OCI-M1 (cell line): ENCODE measurements around the gene FAM83E.
"Not testable (repeated sequence)": the region's sequence is repeated elsewhere in the genome, so short reads cannot be mapped to it uniquely, and the experiment has no call there.

Experiments
- DNase-seq: peaks from one replicate; lab custom pipeline; 2025; lab: John Stamatoyannopoulos, UW

The FAM83E gene

GRCh38 chr19:48614436-48615230 is at the start of gene FAM83E:
TSS of gene FAM83E (minus strand) at chr19:48615076. CDS start at chr19:48613372, 1,704 bp downstream.
- DNase-seq: no peak

GRCh38 chr19:48664476-48664875 is 49.6 kb upstream of the FAM83E start:
- DNase-seq: no peak

DNA sequence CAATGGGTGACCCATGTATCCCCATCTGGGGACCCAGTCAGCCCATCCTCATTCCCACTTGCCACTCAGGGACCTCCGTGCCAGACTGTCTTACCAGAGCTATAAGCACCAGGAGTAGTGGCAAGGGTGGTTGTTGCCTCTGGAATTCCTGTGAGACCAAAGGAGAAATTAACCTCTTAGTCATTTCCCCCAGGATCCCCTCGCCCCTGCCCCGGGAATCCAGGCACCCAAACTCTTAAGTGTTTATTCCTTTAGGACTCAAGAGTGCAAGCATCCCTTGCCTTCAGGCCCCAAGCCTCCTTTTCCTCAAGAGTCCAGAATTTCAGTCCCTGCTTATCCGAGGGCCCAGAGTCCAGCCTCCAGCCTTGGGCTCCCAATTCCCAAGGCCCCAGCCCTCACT is 48.8 kb upstream of the FAM83E start:
- DNase-seq: no peak

DNA sequence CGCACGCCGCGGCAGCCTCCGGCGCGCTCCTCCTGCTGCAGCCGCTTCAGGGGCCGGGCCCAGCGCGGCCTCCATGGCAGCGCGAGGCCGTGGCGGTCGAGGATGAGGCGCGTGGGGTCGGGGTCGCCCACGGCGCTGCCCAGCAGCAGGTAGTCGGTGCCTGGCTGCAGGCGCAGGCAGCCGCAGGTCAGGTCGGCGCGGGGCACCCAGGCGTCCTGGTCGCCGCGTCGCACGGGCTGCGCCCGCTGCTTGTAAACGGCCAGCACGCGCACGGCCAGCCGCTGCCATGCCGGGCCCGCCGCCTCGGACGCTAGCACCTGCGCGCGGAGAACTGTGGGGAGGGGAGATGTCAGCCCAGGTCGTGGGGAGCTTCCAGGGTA is 46.8 kb upstream of the FAM83E start:
- DNase-seq: no peak

- DNase-seq: peak; percentile 98
These were observed 46.2 kb upstream of the FAM83E start for GRCh38 chr19:48660852-48661710.

- peak; percentile 13 for DNase-seq
These were observed 44.9 kb upstream of the FAM83E start for GRCh38 chr19:48659768-48660167.

DNA sequence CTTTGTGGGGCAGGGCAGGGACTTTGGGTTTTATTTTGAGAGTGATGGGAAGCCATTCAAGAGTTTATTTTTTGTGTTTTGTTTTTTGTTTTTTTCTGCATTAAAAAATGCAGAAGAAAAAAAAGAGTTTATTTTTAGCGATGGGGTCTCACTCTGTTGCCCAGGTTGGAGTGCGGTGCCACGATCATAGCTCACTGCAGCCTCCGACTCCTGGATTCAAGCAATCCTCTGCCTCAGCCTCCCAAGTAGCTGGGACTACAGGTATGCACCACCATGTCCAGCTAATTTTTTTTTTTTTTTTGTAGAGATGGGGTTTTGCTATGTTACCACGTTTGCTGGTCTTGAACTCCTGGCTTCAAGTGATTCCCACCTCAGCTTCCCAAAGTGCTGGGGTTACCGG is 43.6 kb upstream of the FAM83E start:
- no peak for DNase-seq

DNA sequence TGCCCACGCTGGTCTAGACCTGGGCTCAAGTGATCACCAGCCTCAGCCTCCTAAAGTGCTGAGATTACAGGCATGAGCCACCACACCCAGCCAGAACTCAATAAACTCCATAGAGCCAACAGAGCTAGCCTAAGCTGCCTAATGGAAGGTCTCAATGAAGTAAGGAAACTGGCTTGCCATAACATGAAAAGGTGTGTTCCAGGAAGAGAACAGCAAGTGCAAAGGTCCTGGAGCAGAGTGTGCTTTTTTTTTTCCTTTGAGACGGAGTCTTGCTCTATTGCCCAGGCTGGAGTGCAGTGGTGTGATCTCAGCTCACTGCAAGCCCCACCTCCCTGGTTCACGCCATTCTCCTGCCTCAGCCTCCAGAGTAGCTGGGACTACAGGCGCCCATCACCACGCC is 43.0 kb upstream of the FAM83E start:
- not testable (repeated sequence) for DNase-seq

- DNase-seq: no peak
These were observed 42.1 kb upstream of the FAM83E start for GRCh38 chr19:48656840-48657474.

GRCh38 chr19:48654299-48655059 is 39.6 kb upstream of the FAM83E start:
- peak; percentile 29 for DNase-seq

DNA sequence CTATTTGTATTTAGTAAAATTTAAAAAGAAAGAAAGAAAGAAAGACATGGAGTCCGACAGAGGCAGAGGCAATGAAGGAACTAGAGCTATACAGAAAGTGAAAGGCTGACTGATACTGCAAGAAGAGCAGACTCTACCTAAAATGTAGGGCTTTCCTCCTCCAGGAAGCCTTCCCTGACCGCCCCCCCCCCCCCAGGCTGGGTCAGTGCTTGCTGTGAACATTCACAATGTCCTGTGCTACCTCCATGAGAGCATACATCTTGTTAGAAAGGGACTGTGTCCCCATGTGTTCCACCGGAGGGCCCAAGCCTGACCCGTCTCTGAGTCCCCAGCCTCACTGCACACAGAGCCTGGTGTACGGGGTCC is 36.8 kb upstream of the FAM83E start:
- DNase-seq: no peak

DNA sequence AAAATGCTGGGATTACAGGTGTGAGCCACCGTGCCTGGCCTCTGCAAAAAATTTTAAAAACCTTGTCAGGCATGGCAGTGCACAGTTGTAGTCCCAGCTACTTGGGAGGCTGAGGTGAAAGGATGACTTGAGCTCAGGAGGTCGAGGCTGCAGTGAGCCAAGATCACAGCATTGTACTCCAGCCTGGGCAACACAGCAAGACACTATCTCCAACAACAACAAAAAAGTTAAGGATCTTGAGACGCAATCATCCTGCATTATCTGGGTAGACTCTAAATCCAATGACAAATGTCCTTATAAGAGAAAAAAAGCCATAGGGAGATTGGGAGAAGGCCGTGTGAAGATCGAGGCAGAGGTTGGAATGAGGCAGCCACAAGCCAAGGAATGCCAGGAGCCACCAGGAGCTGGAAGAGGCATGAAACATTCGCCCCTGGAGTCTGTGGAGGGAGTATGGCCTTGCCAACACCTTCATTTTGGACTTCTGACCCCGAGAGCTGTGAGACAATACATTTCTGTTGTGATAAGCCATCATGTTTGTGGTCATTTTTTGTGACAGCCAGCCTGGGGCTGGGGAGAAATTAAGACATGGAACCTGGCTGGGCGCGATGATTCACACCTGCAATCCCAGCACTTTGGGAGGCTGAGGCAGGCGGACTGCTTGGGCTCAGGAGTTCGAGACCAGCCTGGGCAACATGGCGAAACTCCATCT is 36.3 kb upstream of the FAM83E start:
- no peak for DNase-seq

DNA sequence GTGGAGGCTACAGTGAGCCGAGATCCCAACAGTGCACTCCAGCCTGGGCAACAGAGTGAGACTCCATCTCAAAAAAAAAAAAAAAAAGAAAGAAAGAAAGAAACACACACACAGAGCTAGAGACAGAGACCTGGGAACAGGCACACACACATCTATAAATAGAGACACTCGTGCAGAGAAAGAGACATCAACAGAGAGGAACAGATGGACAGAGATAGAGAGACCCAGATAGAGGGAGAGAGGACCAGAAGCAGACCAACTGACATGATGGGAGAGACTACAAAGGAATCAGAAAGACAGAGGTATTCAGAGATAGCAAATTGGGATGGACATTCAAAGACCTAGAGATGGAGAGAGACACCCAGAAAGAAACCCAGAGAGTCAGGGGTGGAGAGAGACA is 33.3 kb upstream of the FAM83E start:
- no peak for DNase-seq

GRCh38 chr19:48646722-48647216 is 31.9 kb upstream of the FAM83E start:
- DNase-seq: no peak

DNA sequence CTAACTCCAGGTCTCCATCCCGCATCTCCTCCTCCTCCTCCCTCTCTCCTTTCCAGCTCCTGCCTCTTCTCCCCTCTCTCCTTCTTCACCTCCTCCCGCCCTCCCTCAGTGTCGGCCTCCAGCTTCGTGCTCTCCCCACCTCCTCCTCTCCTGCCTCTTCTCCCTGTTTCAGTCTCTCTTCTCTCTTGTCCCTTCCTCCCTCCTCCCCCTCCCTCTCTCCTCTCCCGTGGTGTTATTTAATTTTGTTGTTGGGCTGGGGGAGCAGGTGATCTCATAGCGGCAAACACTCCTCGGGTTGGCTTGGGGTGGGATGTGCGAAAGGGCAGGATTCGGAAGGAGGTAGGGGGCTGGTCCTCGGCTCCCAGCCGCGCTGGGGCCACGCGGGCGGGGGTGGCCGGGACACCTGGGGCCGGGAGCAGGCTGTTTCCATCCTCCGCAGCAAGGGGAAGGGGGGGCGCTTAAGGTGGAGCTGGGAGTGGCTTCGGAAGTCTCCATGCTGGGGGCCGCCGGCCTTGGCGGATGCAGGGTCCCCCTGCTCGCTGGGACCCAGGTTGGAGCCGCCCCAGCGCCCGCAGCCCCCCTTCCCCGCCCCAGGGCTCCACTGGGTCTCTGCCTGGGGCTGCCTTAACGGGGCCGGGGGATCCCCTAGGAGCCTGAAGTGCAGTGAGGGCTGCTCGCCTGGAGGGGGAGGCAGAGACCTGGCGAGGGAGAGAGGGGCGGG is 31.3 kb upstream of the FAM83E start, which contains the start of gene CA11:
TSS of gene CA11 (minus strand) at position 187 of the 721 bp plus-strand sequence. CDS start 555 bp downstream, outside the sequence.
- peak; percentile 95 for DNase-seq

DNA sequence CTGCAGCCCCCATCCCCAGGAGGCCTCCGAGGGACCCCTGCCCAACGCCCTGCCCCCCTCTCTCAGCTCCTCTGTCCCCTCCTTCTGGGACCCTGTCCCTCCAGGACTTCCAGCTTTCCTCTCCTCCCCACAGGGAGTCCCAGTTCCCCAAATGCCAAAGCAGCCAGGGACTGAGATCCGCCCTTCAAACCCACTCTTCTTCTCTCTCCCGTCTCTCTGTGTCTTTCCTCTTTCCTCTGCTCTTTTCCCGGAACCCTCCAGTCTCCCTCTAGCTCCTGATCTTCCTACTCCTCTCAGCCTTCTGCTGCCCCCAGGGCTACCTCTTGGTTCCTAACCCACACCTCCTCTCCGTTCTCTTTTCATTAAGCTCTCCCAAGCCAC is 30.7 kb upstream of the FAM83E start:
- no peak for DNase-seq

DNA sequence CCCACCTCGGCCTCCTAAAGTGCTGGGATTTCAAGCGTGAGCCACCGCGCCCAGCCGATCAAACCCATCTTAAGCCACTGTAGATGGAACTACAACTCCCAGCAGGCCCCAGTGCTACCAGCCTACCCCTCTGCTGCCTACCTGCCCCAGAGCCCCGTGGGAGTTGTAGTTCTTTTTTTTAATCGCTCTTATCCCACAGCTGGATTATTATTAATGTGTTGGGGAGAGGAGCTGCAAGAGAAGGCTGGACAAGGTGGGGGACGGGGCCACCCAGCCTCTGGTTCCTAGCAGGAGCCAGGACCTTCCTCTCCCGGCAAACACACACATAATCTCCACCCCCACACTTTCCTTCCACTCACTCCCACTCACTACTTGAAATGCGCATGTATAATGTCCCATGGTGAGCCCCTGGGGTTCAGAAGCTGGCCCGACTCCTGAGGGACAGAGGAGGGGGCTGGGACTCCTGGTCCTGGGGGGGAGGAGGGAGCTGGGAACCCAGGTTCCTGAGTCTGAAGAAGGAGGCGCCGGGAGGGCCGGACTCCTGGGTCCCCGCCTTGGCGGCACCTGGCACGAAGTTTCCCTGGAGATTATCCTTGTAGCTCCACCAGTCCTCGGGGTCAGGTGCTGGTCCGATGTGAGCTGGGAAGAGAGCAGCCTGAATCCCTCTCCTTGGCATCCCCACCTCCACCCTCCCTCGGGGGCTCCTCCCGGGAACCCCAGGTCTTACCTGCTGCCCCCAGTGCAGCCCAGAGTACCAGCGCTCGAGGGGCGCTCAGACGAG is 30.2 kb upstream of the FAM83E start:
- DNase-seq: peak; percentile 88

- no peak for DNase-seq
These were observed 29.5 kb upstream of the FAM83E start for GRCh38 chr19:48644355-48644754.

DNA sequence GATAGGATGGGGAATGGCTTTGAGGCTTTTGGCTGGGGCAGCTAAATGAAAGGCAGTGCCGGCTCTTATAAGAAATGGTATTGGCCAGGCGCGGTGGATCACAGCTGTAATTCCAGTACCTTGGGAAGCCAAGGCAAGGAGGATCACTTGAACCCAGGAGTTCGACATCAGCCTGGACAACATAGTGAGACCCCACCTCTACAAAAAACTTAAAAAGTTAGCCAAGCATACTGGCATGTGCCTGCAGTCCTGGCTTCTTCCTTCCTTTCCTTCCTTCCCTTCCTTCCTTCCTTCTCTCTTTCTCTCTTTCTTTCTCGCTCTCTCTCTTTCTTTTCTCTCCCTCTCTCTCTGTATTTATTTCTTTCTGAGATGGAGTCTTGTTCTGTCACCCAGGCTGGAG is 28.0 kb upstream of the FAM83E start:
- no peak for DNase-seq

DNA sequence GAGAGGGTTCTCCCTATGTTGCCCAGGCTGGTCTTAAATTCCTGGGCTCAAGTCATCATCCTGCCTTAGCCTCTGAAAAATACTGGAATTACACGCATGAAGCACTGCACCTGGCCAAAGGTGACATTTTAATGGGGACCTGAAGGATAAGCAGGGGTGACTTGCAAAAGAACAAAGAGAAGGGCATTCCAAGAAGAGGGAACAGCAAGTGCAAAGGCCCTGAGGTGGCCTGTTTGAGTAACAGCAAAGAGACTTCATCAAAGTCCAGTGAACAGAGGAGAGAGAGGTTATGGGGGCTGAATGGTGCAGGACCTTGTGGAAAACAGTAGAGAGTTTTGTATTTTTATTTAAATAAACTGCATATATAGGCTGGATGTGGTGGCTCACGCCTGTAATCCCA is 27.0 kb upstream of the FAM83E start:
- DNase-seq: no peak
